NCI-H526 (cell line): ENCODE measurements around the gene C2orf76.
A peak's percentile ranks its signal among the peaks of the same experiment; 100 is the strongest.
"Not testable (repeated sequence)": the region's sequence is repeated elsewhere in the genome, so short reads cannot be mapped to it uniquely, and the experiment has no call there.

Experiments used
- DNase-seq, 2 experiments: peaks; one replicate each; lab custom pipeline; 2025; lab: John Stamatoyannopoulos, UW

The C2orf76 gene

GRCh38 chr2:119366649-119367471 is at the start of gene C2orf76, which contains the start of gene DBI:
TSS of gene C2orf76 (minus strand) at chr2:119366834. CDS start at chr2:119339959, 26,875 bp downstream.
TSS of gene DBI (plus strand) at chr2:119366977. CDS start at chr2:119367052, 75 bp downstream.
- DNase-seq: peak; percentile 86 to 97

GRCh38 chr2:119415630-119416029 is 49.0 kb upstream of the C2orf76 start:
- DNase-seq: no peak

GRCh38 chr2:119414894-119415293 is 48.3 kb upstream of the C2orf76 start:
- no peak for DNase-seq

- DNase-seq: peak in 1 of 2 experiments; percentile 54
Observed at GRCh38 chr2:119409506-119409905, 42.9 kb upstream of the C2orf76 start.

GRCh38 chr2:119408221-119408619 is 41.6 kb upstream of the C2orf76 start:
- peak in 1 of 2 experiments; percentile 14 for DNase-seq

GRCh38 chr2:119407430-119408220 is 41.0 kb upstream of the C2orf76 start:
- DNase-seq: peak; percentile 15 to 77

- DNase-seq: no peak
Observed at GRCh38 chr2:119405151-119405550, 38.5 kb upstream of the C2orf76 start.

- not testable (repeated sequence) for DNase-seq
Observed at GRCh38 chr2:119403618-119404017, 37.0 kb upstream of the C2orf76 start.

- no peak for DNase-seq
Observed at GRCh38 chr2:119402645-119403560, 36.3 kb upstream of the C2orf76 start.

GRCh38 chr2:119402106-119402505 is 35.5 kb upstream of the C2orf76 start:
- no peak for DNase-seq

- DNase-seq: no peak
Observed at GRCh38 chr2:119397196-119397595, 30.6 kb upstream of the C2orf76 start.

- no peak for DNase-seq
Observed at GRCh38 chr2:119393971-119394748, 27.5 kb upstream of the C2orf76 start.

- DNase-seq: no peak
Observed at GRCh38 chr2:119389615-119390306, 23.1 kb upstream of the C2orf76 start.

GRCh38 chr2:119387381-119388129 is 20.9 kb upstream of the C2orf76 start:
- DNase-seq: no peak

- no peak for DNase-seq
Observed at GRCh38 chr2:119385466-119385865, 18.8 kb upstream of the C2orf76 start.

- DNase-seq: no peak
Observed at GRCh38 chr2:119384971-119385370, 18.3 kb upstream of the C2orf76 start.

GRCh38 chr2:119383410-119384140 is 16.9 kb upstream of the C2orf76 start:
- no peak for DNase-seq

GRCh38 chr2:119378566-119378965 is 11.9 kb upstream of the C2orf76 start:
- DNase-seq: no peak

- no peak for DNase-seq
Observed at GRCh38 chr2:119377993-119378345, 11.3 kb upstream of the C2orf76 start.
